ENCODE measurements around the gene POU2AF2.
A peak's percentile ranks its signal among the peaks of the same experiment; 100 is the strongest.
"Not testable (repeated sequence)": the region's sequence is repeated elsewhere in the genome, so short reads cannot be mapped to it uniquely, and the experiment has no call there.

POU2AF2 gene, protein sequence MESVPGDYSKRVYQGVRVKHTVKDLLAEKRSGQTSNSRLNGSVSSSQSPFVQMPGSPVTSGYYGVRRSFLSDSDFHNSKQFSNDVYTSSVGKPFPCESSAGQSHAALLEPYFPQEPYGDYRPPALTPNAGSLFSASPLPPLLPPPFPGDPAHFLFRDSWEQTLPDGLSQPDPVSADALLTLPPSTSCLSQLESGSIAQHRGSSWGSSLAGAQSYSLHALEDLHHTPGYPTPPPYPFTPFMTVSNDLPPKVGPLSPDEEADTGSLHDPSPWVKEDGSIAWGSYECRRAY

DNA sequence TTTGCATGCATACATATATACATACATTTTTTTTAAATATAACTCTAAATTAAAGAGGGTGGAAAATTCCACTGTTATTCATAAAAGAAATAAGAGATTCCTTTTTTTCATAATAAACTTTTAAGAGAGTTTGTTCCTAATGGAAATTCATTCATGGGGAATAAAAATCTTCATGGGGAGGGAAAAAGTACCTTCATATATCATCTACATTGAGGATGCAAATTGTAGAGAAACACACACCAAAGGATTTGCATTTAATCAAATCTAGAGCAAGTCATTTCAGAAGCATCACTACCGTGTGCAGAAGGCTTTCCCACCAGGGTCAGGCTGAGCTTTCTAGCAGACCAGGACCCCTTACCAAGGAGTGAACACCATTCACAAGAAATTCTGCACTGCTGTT is at the start of gene POU2AF2:
POU2AF2 (plus strand) TSS at position 301 of the 400 bp plus-strand sequence. CDS start 129 bp downstream, outside the sequence.
- DNase-seq, result no peak

- no peak for DNase-seq
These were observed 45.5 kb upstream of the POU2AF2 start for GRCh38 chr11:111200010-111200534.

DNA sequence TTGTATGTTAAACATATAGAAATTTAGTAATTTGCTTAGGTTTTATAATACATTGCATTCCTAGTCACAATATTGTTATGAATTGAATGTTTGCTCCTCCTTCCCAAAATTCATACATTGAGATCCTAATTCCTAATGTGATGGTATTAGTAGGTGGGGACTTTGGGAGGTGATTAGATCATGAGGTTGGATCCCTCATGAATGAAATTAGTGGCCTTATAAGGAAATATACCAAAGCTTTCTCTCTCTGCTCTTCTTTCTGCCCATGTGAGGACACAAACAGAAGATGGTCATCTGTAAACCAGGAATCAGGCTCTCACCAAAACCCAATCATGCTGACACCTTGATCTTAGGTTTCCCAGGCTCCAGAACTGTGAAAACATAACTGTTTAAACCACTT is 41.3 kb upstream of the POU2AF2 start:
- peak; percentile 7 for DNase-seq

GRCh38 chr11:111205632-111206385 is 39.7 kb upstream of the POU2AF2 start:
- peak; percentile 23 for DNase-seq

GRCh38 chr11:111206472-111206871 is 39.1 kb upstream of the POU2AF2 start:
- DNase-seq, result peak; percentile 81

- no peak for DNase-seq
These were observed 38.3 kb upstream of the POU2AF2 start for GRCh38 chr11:111207213-111207612.

DNA sequence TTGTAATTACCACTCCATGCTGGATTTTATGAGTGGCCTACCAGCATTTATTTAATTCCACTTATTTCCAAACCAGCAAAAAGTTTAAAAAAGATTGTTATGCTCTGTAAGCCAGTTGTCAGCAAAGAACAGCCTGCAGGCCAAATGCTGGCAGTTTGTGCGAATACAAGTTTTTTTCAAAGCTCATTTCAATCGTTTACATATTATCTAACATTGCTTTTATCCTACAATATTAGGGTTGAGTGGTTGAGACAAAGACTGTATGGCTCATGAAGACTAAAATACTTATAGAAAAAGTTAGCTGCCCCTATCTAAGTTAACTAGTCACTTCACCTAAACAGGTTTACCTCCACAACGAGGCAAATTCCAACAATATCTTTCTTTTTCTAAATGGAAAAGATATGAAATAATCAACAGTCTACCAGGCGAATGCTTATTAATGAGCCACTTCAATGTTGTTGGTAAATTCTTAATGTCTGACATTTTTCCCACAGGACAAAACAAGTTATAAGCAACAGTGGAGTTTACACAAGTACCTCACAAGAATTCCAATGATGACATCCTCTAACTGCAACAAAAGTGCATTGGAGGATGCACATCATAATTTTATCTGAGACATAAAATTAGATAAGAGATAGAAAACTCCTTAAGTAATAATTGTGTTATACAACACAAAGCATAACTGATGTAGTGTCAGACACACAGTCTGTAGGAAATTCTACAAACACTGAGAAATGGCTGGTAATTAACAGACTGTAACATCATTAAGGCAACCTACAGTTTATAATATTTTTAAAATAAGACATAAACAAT is 35.8 kb upstream of the POU2AF2 start:
- DNase-seq, result no peak

DNA sequence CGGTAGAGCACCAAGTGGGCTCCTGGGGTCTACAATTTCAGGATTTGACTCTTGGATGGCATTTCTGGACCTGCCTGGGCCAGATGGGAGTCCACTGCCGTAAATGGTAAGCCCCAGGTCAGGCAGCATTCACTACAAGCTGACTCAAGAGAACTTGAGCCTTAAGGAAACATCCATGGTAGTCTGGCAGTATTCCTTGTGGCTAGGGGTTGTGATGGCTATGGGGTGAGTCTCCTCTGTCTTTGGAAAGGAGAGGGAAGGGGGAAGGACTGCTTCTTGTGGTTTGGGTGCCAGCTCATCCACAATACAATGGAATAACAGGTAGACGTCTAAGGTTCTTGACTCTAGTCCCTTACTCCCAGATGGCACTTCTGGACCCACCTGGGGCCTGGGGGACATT is 32.3 kb upstream of the POU2AF2 start:
- DNase-seq, result peak; percentile 13

- no peak for DNase-seq
These were observed 24.8 kb upstream of the POU2AF2 start for GRCh38 chr11:111220721-111221120.

- no peak for DNase-seq
These were observed 24.3 kb upstream of the POU2AF2 start for GRCh38 chr11:111221208-111221607.

DNA sequence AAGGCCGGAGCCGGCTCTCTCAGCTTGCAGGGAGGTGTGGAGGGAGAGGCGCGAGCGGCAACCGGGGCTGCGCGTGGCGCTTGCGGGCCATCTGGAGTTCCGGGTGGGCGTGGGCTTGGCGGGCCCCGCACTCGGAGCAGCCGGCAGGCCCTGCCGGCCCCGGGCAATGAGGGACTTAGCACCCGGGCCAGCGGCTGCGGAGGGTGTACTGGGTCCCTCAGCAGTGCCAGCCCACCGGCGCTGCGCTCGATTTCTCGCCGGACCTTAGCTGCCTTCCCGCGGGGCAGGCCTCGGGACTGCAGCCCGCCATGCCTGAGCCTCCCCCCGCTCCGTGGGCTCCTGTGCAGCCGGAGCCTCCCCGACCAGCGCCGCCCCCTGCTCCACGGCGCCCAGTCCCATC is 23.6 kb upstream of the POU2AF2 start:
- DNase-seq, result not testable (repeated sequence)

- DNase-seq, result not testable (repeated sequence)
These were observed 22.6 kb upstream of the POU2AF2 start for GRCh38 chr11:111222821-111223455.

GRCh38 chr11:111225881-111226280 is 19.6 kb upstream of the POU2AF2 start:
- DNase-seq, result no peak

- DNase-seq, result peak; percentile 6
These were observed 15.9 kb upstream of the POU2AF2 start for GRCh38 chr11:111229604-111230003.

- no peak for DNase-seq
These were observed 15.4 kb upstream of the POU2AF2 start for GRCh38 chr11:111230122-111230465.

GRCh38 chr11:111231836-111232235 is 13.7 kb upstream of the POU2AF2 start:
- DNase-seq, result peak; percentile 5

GRCh38 chr11:111236383-111236782 is 9.1 kb upstream of the POU2AF2 start:
- no peak for DNase-seq

GRCh38 chr11:111237926-111238325 is 7.6 kb upstream of the POU2AF2 start:
- no peak for DNase-seq

DNA sequence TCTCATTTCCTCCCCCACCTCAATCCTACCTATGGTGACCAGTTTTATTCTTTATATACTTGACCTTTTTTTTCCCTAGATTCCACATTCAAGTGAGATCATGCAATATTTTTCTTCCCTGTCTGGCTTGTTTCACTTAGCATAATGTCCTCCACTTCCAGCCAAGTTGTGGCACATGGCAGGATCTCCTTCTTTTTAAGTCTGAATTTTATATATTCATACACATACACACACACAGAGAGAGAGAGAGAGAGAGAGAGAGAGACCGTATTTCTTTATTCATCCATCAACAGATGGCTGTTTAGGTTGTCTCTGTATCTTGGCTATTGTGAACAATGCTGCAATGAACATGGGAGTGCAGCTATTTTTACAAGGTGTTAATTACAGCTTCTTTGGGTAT is 1.4 kb downstream of the POU2AF2 start:
- no peak for DNase-seq

GRCh38 chr11:111250936-111251335 is 5.4 kb downstream of the POU2AF2 start:
- DNase-seq, result no peak

DNA sequence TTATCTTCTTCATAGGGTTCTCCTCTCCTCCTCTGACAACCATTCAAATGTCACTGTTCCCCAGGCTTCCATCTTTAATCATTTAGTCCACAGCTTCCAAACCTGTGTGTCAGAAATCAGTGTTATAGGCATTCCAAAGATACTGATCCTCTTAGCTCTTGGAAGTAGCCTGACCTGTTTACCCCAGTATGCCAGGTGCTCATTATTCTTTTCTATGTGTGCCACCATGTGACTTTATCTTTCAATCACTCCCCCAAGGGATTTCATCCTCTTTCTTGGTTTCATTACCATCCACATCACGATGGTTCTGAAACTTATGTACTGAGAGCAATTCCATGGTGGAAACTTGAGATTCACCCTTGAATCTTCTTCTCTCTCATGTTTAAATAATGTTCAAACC is 7.6 kb downstream of the POU2AF2 start:
- DNase-seq, result no peak

DNA sequence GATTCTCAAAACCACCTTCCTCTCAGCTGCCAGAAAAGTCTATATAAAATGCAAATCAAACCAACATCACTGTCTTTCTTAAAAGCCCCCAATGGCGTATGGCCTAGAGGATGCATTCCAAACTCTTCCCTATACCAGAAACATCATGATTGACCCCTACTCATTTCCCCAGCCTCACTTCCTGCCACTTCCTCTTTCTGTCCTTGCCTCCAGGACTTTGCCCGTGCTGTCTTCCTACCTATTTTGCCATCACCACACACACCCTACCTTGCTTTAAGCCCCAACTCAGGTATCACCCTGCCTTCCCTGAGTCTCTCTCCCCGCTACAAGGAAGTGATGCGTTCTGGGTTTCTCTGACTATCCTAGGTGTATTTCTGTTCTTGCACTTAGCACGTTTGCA is 8.1 kb downstream of the POU2AF2 start:
- no peak for DNase-seq

GRCh38 chr11:111258046-111258445 is 12.5 kb downstream of the POU2AF2 start:
- no peak for DNase-seq
